HK-2 (cell line): ENCODE results near the gene CCT8.
"Not testable (repeated sequence)": the region's sequence is repeated elsewhere in the genome, so short reads cannot be mapped to it uniquely, and the experiment has no call there.

Experiments used
- DNase-seq: peaks from one replicate; pipeline ENCODE4 v3.0.0-alpha.2; 2018; ENCODE audit not compliant: unreplicated experiment

Gene CCT8

DNA sequence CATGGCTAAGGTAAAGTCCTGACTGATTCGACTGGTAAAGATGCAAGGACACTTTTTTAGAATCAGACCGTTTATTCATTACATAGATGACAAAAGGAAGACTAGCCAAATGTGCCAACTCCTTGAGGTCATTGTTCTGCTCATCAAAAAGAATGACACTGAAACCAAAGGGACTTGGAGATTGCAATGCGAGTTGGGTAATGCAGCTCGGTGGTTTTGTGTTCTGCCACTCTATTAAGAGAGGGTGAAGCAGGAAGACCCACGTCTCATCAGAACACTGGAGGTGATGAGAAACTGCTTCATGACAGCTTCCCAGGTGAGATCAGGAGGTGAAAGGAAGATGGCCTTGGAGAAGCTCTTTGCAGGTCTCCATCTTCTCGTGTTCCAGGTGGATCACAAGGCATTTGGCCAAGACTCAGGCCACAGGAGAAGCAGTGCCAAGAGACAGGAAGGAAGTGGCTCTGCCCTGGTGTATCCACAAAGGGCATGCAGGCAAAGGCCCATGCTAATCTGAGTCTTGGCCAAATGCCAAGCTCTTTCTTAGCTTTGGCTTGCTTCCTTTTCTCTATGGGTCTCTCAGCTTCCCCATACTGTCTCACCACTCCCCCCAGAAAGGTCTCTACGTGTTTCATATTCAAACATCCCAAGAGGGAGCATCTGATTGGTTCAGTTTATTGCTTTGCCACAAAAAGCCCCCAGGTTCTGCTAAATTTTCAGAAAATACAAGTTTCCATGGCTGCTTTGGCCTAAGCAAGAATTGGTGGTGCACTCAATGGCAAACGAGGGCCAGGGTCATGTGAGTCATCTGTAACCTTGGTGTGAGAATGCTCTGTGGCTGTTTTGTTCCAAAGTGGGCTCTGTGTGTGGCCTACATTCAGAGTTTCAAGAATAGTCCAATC, 5.7 kb upstream of the CCT8 start:
- no peak for DNase-seq

DNA sequence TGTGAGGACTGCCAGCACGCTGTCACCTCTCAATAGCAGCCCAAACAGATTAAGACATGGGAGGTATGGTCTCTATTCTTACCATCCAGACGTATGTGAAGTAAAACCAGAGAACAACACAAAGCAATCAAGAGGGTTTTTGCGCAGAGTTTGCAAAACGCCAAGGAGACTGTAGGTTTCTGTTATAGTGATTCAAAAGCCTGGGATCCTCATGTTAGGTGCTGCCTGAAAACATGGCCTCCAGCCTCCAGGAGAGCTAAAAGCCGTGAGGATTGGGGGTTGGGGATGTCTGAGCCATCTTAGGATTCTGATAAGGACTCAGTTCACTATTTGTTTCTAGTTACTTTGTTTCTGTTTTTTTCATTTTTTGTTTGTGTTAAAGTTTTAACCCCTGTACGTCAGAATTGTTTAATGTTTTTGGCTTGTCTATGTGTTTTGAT, 4.2 kb upstream of the CCT8 start:
- DNase-seq = no peak

DNA sequence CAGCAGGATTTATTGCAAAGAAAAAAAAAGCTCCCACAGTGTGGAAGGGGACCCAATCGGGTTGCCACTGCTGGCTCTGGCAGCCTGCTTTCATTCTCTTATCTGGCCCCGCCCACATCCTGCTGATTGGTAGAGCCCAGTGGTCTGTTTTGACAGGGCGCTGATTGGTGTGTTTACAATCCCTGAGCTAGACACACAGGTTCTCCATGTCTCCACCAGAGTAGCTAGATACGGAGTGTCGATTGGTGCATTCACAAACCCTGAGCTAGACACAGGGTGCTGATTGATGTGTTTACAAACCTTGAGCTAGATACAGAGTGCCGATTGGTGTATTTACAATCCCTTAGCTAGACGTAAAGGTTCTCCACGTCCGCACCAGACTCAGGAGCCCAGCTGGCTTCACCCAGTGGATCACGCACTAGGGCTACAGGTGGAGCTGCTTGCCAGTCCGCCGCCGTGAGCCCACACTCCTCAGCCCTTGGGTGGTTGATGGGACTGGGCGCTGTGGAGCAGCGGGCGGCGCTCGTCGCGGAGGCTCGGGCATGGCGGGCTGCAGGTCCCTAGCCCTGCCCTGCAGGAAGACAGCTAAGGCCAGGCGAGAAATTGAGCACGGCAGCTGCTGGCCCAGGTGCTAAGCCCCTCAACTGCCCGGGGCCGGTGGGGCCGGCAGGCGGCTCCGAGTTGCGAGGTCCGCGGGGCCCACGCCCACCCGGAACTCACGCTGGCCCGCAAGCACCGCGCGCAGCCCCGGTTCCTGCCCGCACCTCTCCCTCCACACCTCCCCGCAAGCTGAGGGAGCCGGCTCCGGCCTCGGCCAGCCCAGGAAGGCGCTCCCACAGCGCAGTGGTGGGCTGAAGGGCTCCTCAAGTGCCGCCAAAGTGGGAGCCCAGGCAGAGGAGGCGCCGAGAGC, 3.5 kb upstream of the CCT8 start:
- DNase-seq = not testable (repeated sequence)

DNA sequence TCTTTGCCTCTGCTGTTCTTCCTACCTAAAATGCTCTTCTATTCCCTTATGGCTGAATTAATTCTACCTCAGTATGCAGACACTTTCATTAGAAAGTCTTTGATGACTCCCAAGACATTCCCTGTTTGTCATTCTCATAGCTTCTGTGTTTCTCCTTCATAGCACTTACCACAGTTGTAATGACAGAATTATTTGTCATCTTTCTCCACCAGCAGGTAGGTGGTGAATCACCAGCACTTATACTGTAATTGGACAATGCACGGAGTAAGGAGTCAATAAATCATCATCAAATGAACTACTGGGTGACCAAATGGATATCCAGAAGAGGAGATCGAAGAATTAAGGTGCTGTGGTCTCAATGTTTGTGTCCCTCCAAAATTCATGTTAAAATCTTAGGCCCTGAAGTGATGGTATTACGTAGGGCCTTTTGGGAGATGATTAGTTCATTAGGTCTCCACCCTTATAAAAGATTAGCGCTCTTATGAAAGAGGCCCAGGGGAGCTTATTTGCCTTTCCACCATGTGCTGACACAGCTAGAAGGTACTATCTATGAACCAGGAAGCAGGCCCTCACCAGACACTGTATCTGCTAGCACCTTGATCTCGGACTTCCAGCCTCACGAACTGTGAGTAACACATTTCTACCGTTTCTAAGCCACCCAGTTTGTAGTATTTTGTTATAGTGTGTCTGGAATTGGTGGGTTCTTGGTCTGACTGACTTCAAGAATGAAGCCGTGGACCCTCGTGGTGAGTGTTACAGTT, 2.4 kb upstream of the CCT8 start:
- DNase-seq = no peak

DNA sequence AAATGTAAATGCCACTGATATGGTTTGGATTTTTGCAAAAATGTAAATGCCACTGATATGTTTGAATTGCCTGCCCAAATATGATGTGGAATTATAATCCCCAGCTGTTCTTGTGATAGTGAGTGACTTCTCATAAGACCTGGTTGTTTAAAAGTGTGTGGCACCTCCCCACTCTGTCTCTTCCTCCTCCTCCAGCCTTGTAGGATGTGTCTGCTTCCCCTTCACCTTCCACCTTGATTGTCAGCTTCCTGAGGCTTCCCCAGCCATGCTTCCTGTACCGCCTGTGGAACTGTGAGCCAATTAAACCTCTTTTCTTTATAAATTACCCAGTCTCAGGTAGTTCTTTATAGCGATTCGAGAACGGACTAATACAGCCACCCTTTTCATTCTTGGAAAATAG, 1.3 kb upstream of the CCT8 start:
- DNase-seq = no peak

DNA sequence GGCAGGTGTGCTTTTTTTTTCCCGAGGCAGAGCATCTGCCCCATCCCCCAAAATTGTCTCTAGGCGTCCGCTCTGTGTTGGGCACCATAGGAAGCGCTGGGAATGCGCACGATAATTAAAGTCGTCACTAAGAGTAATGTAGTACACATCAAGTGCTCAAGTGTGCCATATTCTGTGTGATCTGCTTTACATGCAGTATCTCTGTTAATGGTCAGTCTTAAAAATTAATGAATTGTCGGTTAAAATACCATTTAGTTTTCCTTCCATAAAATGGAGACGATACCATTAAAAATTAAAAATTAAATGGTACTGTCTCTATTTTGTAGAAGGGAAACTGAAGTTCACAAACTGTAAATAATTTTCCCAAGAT, 544 bp upstream of the CCT8 start:
- DNase-seq = no peak

DNA sequence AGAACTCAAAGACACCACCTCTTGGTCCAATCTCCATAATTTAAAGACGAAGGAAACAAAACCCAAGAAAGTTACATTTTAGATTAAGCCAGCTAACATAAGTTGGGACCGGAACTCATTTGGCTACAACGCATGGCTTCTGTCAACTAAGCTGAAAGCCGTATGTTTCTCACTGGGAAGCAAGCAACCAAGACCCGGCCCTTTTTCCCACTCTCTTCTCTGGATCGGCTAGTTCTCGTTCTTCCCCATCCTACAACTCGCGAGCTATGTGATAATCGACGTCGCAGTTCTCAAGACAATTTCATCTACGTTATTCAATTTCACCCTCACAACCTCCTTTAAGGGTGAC, 601 bp downstream of the CCT8 start:
- no peak for DNase-seq

DNA sequence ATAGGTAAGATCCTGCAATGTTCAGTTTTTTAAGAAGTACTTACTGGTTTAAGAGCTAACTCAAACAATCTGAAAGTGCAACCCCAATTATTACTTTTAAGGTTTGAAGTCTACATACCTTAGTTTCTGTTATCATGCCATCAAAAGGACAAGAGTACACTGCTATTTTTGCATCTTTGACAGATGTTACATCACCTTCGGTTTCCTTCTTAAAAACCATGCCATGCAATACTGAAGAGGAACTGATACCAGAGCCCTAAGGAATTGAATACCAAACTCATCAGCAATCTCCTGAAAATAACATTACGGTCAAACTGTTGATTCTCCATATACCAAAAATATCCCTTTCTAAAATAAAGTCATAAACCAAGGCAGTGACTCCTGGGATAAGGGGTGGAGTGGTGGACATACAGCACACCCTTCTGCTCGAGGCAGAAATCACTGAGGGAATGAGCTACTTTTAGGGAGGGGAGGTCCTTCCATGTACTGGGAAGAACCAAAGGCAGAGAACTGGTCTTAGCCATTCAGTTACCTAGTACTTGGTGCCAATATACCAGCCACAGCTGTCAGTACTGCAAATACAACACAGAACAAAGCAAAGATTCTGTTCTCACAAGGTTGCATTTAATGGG, 8.5 kb downstream of the CCT8 start:
- no peak for DNase-seq

DNA sequence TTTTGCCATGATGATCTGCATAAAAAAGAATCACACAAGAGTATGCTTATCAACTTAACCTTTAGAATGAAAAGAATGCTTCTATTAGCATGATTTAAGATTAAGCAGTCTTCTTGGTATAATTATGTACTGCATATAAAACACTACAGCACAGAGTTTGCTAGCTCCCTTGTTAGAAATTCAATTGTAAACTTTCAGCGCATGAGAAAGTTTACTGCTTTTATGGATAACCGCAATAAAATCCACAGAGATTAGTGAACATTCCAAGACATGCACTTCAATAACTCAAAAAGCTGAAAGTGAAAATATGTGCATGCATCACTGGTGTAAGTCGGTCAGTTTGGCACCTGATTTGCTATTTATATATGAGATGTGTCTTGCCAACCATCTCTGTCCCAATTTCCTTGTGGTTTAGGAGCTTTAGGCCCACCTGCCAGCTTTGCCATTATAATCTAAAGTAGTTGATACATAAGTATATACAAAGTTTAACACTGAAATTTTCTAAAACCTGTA, 16.9 kb downstream of the CCT8 start:
- no peak for DNase-seq

DNA sequence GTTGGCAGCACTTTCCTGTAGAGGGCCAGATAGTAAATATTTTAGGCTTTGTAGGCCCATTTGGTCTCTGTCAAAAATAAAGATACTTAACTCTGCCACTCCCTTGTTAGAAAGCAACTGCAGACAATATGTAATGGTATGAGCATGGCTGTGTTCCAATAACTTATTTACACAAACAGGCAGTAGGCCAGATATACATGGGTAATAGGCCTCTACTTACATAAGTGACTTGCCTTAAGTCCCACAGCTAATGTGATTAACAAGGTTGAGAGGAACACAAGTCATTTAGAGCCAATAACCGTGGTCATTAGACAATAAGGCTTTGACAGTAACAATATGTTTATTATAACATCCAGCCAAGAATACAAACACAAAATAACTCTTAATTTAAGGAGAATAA, 17.4 kb downstream of the CCT8 start:
- no peak for DNase-seq

DNA sequence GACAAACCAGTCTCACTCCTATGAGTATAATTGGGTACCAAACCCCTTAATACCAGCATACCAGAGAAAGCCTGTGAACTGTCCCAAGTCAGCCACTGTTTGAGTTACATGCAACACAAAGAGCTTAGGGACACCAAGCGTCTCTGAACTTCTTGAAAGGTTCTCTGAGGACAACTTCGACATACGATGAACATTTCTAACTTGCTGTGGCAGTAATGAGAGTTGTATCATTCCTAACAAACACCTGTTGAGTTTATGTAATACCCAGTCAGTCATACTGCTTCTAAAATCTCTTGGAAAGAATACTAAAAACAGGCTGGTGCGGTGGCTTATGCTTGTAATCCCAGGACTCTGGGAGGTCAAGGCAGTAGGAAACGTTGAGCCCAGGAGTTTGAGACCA, 18.4 kb downstream of the CCT8 start:
- DNase-seq = no peak

DNA sequence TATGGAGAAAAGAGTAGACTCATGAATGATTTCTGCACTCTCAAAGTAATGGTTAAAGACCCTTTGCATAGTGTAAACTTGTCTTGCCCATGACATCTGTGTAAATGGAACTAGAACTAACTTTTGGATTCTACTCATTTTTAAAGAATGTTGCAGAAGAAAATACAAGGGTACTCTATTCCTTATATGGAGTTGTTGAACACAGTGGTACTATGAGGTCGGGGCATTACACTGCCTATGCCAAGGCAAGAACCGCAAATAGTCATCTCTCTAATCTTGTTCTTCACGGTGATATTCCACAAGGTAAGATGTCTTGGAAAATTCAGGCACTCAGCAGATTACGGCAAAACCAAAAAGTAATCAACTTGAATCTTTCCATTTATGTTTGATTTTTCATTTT, 19.8 kb downstream of the CCT8 start:
- DNase-seq = no peak

DNA sequence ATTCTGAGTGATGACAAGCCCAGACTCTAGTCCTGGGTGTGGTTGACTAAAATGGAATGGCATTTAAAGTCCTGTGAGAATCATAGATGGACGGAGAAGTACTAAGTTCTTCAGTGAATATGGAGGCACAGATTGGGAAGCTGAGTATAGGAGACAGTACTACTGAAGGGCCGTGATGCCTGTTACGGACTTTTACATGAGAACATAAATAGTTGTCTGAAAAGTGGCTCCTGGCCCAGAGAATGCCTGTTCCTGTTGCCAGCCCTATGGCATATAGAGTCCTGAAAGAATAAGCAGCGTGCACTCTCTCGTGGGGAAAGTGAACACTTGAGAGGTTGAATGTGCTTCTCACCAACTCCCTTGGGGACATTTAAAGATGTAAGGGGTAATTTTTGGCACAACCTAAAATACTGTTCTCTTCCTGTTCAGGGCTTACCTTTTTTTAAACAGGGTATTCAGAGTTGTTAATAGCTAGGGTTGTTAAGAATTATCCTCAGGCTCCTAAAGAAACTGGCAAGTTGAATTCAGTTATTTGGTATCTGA, 20.4 kb downstream of the CCT8 start:
- no peak for DNase-seq

DNA sequence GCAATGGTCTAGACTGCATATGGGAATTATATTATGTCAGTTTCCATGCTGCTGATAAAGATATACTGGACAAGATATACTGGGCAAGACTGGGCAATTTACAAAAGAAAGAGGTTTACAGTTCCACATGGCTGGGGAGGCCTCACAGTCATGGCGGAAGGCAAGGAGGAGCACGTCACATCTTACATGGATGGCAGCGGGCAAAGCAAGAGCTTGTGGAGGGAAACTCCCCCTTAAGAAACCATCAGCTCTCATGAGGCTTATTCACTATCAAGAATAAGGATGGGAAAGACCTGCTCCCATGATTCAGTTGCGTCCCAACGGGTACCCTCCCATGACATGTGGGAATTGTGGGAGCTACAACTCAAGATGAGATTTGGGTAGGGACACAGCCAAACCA, 21.2 kb downstream of the CCT8 start:
- DNase-seq = no peak

DNA sequence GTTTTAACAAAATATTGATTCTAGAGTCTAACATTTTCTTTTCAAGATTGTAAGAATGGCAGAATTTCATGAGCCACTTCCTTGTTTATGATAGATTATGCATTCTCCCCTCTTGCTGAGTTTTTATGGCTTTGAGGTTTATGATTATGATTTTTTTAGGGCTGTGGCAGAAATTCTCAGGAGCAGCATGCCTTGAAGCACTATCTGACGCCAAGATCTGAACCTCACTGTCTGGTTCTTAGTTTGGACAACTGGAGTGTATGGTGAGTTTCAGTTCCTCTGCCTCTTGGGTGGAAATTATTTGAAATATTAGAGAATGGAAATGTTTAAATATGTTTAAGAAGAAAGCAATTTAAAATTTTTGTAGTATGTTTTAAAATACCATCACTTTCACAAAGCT, 38.8 kb downstream of the CCT8 start:
- DNase-seq = no peak

DNA sequence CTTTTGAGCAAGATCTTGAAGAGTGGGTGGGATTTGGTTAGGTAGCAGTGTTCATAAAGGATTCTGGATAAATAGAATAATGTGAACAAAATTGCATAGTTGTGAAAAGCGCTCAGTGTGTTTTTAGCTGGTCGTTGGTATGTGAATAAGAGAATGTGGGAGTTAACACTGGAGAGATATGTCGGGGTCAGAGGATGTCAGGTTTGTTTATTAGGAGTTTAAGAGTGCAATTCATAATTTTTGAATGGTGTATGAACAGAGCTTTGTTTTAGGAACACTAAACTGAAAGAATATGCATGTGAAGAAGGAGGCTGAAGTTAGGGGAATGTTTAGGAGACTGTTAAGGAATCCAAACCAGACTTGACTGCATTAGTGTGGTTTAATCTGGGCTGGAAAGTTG, 39.6 kb downstream of the CCT8 start:
- no peak for DNase-seq

DNA sequence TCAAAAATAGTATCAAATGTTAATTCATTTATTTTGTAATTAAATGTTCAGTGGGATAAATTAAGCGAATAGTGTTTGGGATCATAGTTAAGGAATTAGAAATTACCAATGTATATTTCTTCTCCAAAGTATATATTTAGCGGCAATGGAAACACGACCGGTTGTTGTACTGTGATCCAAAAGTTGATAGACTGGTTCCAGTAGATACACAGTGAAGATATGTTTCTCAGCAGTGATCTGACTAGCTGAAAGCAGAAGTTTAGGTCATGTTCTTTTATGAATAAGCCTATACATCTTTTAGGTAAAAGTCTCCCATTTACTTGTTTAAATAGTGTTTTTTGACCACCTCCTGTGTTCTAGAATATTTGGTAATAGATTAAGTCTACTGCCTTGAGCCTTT, 40.1 kb downstream of the CCT8 start:
- no peak for DNase-seq

DNA sequence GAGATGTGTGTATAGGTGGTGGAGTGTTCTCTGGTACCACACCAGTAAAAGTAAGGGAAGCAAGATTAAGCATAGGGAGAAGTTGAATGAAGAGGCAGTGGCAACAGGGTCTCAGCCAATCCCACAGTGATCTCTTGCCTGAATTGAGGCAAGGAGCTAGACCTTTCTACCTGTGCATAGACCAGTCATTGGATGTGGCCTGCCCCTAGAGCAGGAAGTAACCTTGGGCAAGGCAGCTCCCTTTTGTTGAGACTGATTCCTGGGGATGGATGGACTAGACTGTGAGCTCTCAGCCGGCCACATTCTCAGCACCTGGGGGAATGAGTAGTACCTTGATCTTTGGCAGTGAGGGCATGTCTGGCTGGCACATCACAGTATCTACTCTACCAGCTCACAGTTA, 42.5 kb downstream of the CCT8 start:
- no peak for DNase-seq

DNA sequence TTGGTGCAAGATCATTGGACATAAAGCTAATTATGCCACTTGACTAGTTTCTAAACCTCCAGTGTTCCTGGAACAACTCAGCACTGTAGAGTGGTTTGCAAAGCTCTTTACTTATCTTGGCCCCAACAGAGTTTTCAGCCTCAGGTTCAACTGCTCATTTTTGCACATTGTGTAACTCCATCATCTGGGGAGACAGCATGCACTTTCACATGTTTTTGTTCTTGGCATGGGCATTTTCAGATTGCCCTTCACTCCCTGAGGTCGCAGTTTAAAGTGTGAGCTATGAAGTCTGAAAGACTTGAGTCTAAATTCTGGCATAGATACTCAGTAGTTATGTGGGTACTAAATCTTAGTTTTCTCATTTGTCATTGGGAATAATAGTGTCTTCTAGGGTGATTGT, 43.9 kb downstream of the CCT8 start:
- no peak for DNase-seq

DNA sequence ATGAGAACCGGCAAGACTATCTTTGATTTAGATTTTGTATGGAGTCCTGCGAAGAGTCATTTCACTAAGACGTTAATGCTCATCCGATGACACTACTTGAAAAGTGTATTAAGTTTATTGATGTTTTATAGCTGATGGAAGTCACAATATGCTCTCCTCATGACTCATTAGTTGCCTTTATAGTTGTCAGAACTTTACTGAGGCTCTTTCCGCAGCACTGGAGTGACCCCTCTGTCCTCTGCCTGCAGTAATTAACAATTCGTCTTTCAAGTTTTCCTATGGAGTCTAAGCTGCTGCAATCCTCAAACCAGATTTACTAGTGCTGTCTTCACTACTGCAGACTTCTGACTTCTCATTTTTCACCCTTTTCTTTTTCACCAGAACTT, 48.1 kb downstream of the CCT8 start:
- no peak for DNase-seq
